B cell (primary cell): ENCODE results near the gene RNF167. TPM values are rescaled to one million over a fixed set of nuclear protein-coding genes. Genes with fewer than 3 reads are reported as not detected.
A peak's percentile ranks its signal among the peaks of the same experiment; 100 is the strongest.

Source experiments
- ATAC-seq: fragments of 200-7000 bp; cut with Tn5 transposase; one replicate; pipeline ENCODE4 v1.10.0; 2021; ENCODE audit warnings: low read depth, mild to moderate bottlenecking, moderate number of reproducible peaks, moderate library complexity
- CTCF ChIA-PET: fragments of 350-600 bp; sonication (Branson Sonifier 250); formaldehyde crosslinking; loops from one replicate; lab custom pipeline; 2021; ENCODE audit warnings: antibody characterized with exemption, inconsistent platforms; lab: Charles Lee
- POLR2A ChIA-PET: fragments of 350-600 bp; sonication (Branson Sonifier 250); formaldehyde crosslinking; loops from one replicate; lab custom pipeline; 2021; ENCODE audit warnings: antibody characterized with exemption; lab: Charles Lee
- DNase-seq: peaks from one replicate; pipeline ENCODE4 v3.0.0; 2013
- H2AFZ ChIP-seq: 2 replicates; pipeline ENCODE4 v1.6.1; 2012; ENCODE audit warnings: mild to moderate bottlenecking, low read depth, low read length; ENCODE audit not compliant: insufficient read depth, poor library complexity, severe bottlenecking
- H3K27ac ChIP-seq, 2 donors: 1 replicate in 1 of 2; 2 replicates in 1 of 2; pipeline ENCODE4 v1.5.1; 2012 to 2013; ENCODE audit warnings: low read length in 2 of 2, mild to moderate bottlenecking in 2 of 2, moderate library complexity in 1 of 2
- H3K27me3 ChIP-seq, 4 experiments: fragments of 200-600 bp in 1 of 4; sonication (generic) in 1 of 4; replicated peaks in 1 of 4; 1 replicate in 2 of 4; 2 replicates in 2 of 4; pipeline versions ENCODE4 v1.6.1 to v1.7.0; 2013 to 2016; ENCODE audit warnings: low read length in 3 of 4, mild to moderate bottlenecking in 2 of 4, mixed read lengths in 1 of 4, moderate library complexity in 1 of 4; ENCODE audit not compliant: insufficient read depth in 4 of 4, control insufficient read depth in 3 of 4; ENCODE audit errors: control extremely low read depth in 1 of 4
- H3K36me3 ChIP-seq, 2 experiments: replicated peaks in 1 of 2; 1 replicate in 1 of 2; 2 replicates in 1 of 2; pipeline versions ENCODE4 v1.6.1 to v1.7.1; 2013; ENCODE audit warnings: low read length in 1 of 2; ENCODE audit not compliant: insufficient read depth in 2 of 2, control insufficient read depth in 1 of 2; ENCODE audit errors: control extremely low read depth in 1 of 2, extremely low read depth in 1 of 2
- H3K4me1 ChIP-seq, 2 donors: fragments of 200-600 bp in 1 of 2; sonication (generic) in 1 of 2; 1 replicate in 1 of 2; 2 replicates in 1 of 2; pipeline versions ENCODE4 v1.5.1 to v1.6.1; 2013 to 2017; ENCODE audit warnings: low read length in 2 of 2; ENCODE audit not compliant: control insufficient read depth in 2 of 2, insufficient read depth in 2 of 2
- H3K4me2 ChIP-seq: replicated peaks from 2 replicates; pipeline ENCODE3; 2012; ENCODE audit warnings: mild to moderate bottlenecking, low read depth, low read length; ENCODE audit not compliant: poor library complexity, severe bottlenecking
- H3K4me3 ChIP-seq, 5 experiments: fragments of 200-600 bp in 1 of 5; sonication (generic) in 1 of 5; 1 replicate in 3 of 5; 2 replicates in 2 of 5; pipeline versions ENCODE4 v1.5.1 to v1.7.0; 2011 to 2016; ENCODE audit warnings: low read length in 4 of 5, mild to moderate bottlenecking in 4 of 5, low read depth in 2 of 5, control low read depth in 1 of 5, moderate library complexity in 1 of 5; ENCODE audit not compliant: insufficient read depth in 1 of 5; ENCODE audit errors: control extremely low read depth in 1 of 5, extremely low read depth in 1 of 5
- H3K79me2 ChIP-seq: fragments of 200-600 bp; sonication (generic); one replicate; pipeline ENCODE4 v1.6.0; 2016; ENCODE audit warnings: low read length; ENCODE audit not compliant: control insufficient read depth, insufficient read depth
- H3K9ac ChIP-seq: fragments of 200-600 bp; sonication (generic); 2 replicates; pipeline ENCODE4 v1.6.1; 2017; ENCODE audit warnings: mild to moderate bottlenecking, low read length, moderate library complexity
- H3K9me3 ChIP-seq, 3 donors: one replicate each; pipeline versions ENCODE4 v1.6.1 to v1.7.1; 2013; ENCODE audit warnings: low read length in 2 of 3; ENCODE audit not compliant: control insufficient read depth in 2 of 3, insufficient read depth in 1 of 3; ENCODE audit errors: control extremely low read depth in 1 of 3
- H4K20me1 ChIP-seq: 2 replicates; pipeline ENCODE4 v1.6.0; 2012; ENCODE audit warnings: mild to moderate bottlenecking, low read length; ENCODE audit not compliant: insufficient read depth, control insufficient read depth, poor library complexity, severe bottlenecking
- H3K27ac Mint-ChIP-seq: one replicate; pipeline ENCODE4 v1.8.0; 2021; ENCODE audit warnings: mixed read lengths
- H3K27me3 Mint-ChIP-seq: one replicate; pipeline ENCODE4 v1.8.0; 2021; ENCODE audit warnings: mixed read lengths
- H3K4me1 Mint-ChIP-seq: one replicate; pipeline ENCODE4 v1.8.0; 2021; ENCODE audit warnings: mixed read lengths
- H3K4me3 Mint-ChIP-seq: one replicate; pipeline ENCODE4 v1.8.0; 2021; ENCODE audit warnings: mixed read lengths
- H3K9me3 Mint-ChIP-seq: one replicate; pipeline ENCODE4 v1.8.0; 2022; ENCODE audit warnings: mixed read lengths; ENCODE audit not compliant: insufficient read depth
- CTCF ChIP-seq: fragments of 200-600 bp; IDR thresholded peaks from one replicate; pipeline ENCODE4 v1.8.0; 2022; ENCODE audit warnings: antibody characterized with exemption, mild to moderate bottlenecking
- EZH2 ChIP-seq: IDR thresholded peaks from 2 replicates; pipeline ENCODE4 v1.6.1; 2012; ENCODE audit warnings: borderline replicate concordance, low read depth, mild to moderate bottlenecking, moderate library complexity, low read length; ENCODE audit not compliant: insufficient read depth, poor library complexity, severe bottlenecking
- WGBS: methylation state at CpG from one replicate; pipeline ENCODE4 v1.1.5; 2013; ENCODE audit warnings: missing lambda C conversion rate; ENCODE audit not compliant: insufficient coverage; 5-methylcytosine and 5-hydroxymethylcytosine counted together
- intact Hi-C: fragments of 100-400 bp; cut with micrococcal nuclease; formaldehyde crosslinking; loops from one replicate; pipeline ENCODE4 v1.10.0; 2022
- polyA plus RNA-seq: library from polyadenylated mRNA; depleted of rRNA; stranded (reverse); fragments of >200 nt; gene quantifications from 2 replicates; pipeline ENCODE4 v1.2.3, GENCODE V29; 2012
- total RNA-seq, 2 donors: library from RNA; stranded (reverse); fragments of 120-200 nt in 1 of 2; gene quantifications; 1 replicate in 1 of 2; 2 replicates in 1 of 2; pipeline versions ENCODE4 v1.2.3 to v1.2.4, GENCODE V29; 2013 to 2022

Gene RNF167
- total and polyA plus RNA-seq, 2 donors (not counting 1 experiment from before 2014, with no cell fraction given) = 143 to 186 TPM

GRCh38 chr17:4950746-4951204, 10.7 kb downstream of the RNF167 start, which contains the start of gene ENO3:
Gene ENO3, plus strand, starts transcription at chr17:4951119. Its CDS starts 711 bp downstream, at chr17:4951830.
- Histone ChIP-seq H3K79me2 (peaks cover 32% of the 10 kb centered on the region), H3K4me2 (peak within 1 kb of the TSS; percentile 98), H3K9ac (peak within 1 kb of the TSS; percentile 97), H3K4me1 (peaks cover 18 to 26% of the 10 kb centered on the region in 2 donors), H3K9me3 (no peaks in the 10 kb centered on the region), H2AFZ (peak within 1 kb of the TSS; percentile 97), H3K4me3 (peak within 1 kb of the TSS; percentile 21 to 99 (median 96)), H3K27ac (peak within 1 kb of the TSS; percentile 55 to 93), H4K20me1 (peaks cover 24% of the 10 kb centered on the region), H3K27me3 (no peaks in the 10 kb centered on the region), H3K36me3 (peaks cover 0 to 11% of the 10 kb centered on the region in 2 experiments)
- ChIA-PET POLR2A (interaction anchor here (0.7 to 4.9 kb wide), 3 partner anchors 11 to 16 kb away, joined by 3 to 81 read pairs (median 38); partner anchors contain the start of genes RNF167, SLC25A11 and SPAG7), CTCF (interaction anchor here (1.0 to 3.0 kb wide), 4 partner anchors 12 to 42 kb away, joined by 3 to 16 read pairs (median 4); partner anchors contain the start of gene SPAG7)
- TF ChIP-seq EZH2 (no peak), CTCF (no peak)
- Mint-ChIP-seq H3K4me1 (peaks cover 28% of the 10 kb centered on the region), H3K4me3 (peak within 1 kb of the TSS; percentile 85), H3K9me3 (no peaks in the 10 kb centered on the region), H3K27ac (peak within 1 kb of the TSS; percentile 90), H3K27me3 (no peaks in the 10 kb centered on the region)
- no peak for DNase-seq
- ATAC-seq = no peak
- intact Hi-C loops = no loop called here
- WGBS = 65% methylated on average over 4 of the region's 7 CpGs

- Histone ChIP-seq H3K9me3 (no peaks in the 10 kb centered on the region), H3K36me3 (peaks cover 0 to 4% of the 10 kb centered on the region in 2 experiments), H3K4me1 (peaks cover 11 to 19% of the 10 kb centered on the region in 2 donors), H3K79me2 (peaks cover 25% of the 10 kb centered on the region), H2AFZ (no peak overlapping the region), H3K9ac (no peak overlapping the region), H3K27ac (no peak overlapping the region), H3K4me2 (no peak overlapping the region), H3K27me3 (no peaks in the 10 kb centered on the region), H4K20me1 (peaks cover 17% of the 10 kb centered on the region), H3K4me3 (no peak overlapping the region)
- Mint-ChIP-seq H3K27me3 (no peaks in the 10 kb centered on the region), H3K4me1 (peaks cover 21% of the 10 kb centered on the region), H3K4me3 (peak overlapping the region; percentile 85), H3K9me3 (no peaks in the 10 kb centered on the region), H3K27ac (peak overlapping the region; percentile 53)
- TF ChIP-seq EZH2 (no peak), CTCF (no peak)
- intact Hi-C loops = no loop called here
- ChIA-PET CTCF (interaction anchor here (1.0 to 1.2 kb wide), 4 partner anchors 11 to 167 kb away, joined by 3 to 4 read pairs (median 3); no protein-coding TSS in a partner anchor), POLR2A (interaction anchor here (0.6 to 0.9 kb wide), 3 partner anchors 12 to 538 kb away, joined by 4 to 6 read pairs (median 5); no protein-coding TSS in a partner anchor)
- WGBS = 100% methylated on average over 2 of the region's 3 CpGs
- no peak for DNase-seq
- no peak for ATAC-seq
These were observed 11.4 kb downstream of the RNF167 start for GRCh38 chr17:4951486-4951885.
